Tibial nerve (tissue), 4 donors: Measurements from ENCODE around the gene ABHD8. TPM values are rescaled to one million over a fixed set of nuclear protein-coding genes. Genes with fewer than 3 reads are reported as not detected.

Experiments used
- DNase-seq, 2 donors: peaks; one replicate each; pipeline ENCODE4 v3.0.0-alpha.2; 2019; ENCODE audit warnings: low spot score in 2 of 2
- H3K27ac ChIP-seq, 4 donors: fragments of 200-600 bp; sonication (generic) in 3 of 4; one replicate each; pipeline ENCODE4 v1.5.1; 2017 to 2019; ENCODE audit warnings: mild to moderate bottlenecking in 1 of 4
- H3K27me3 ChIP-seq, 2 donors: fragments of 200-600 bp; sonication (generic) in 1 of 2; one replicate each; pipeline versions ENCODE4 v1.5.1 to v1.6.0; 2017 to 2019
- H3K36me3 ChIP-seq, 3 donors: fragments of 200-600 bp; sonication (generic); one replicate each; pipeline ENCODE4 v1.5.1; 2018 to 2019
- H3K4me1 ChIP-seq, 4 donors: fragments of 200-600 bp; sonication (generic) in 3 of 4; one replicate each; pipeline ENCODE4 v1.5.1; 2017 to 2019
- H3K4me3 ChIP-seq, 4 donors: fragments of 200-600 bp; sonication (generic) in 3 of 4; one replicate each; pipeline ENCODE4 v1.5.1; 2017 to 2019; ENCODE audit warnings: mild to moderate bottlenecking in 1 of 4, moderate library complexity in 1 of 4
- H3K9me3 ChIP-seq, 4 donors: fragments of 200-600 bp; sonication (generic) in 3 of 4; one replicate each; pipeline ENCODE4 v1.5.1; 2017 to 2019
- CTCF ChIP-seq, 5 experiments: fragments of 200-600 bp in 3 of 5; fragments of 450-650 bp in 2 of 5; sonication (generic) in 3 of 5; IDR thresholded peaks; one replicate each; pipeline ENCODE4 v1.5.1; 2016 to 2019; ENCODE audit warnings: antibody characterized with exemption in 5 of 5, mild to moderate bottlenecking in 3 of 5, moderate library complexity in 2 of 5
- EP300 ChIP-seq, 2 donors: sonication (generic); formaldehyde crosslinking; IDR thresholded peaks; one replicate each; pipeline ENCODE4 v1.6.1; 2017; ENCODE audit warnings: antibody characterized with exemption in 2 of 2, mild to moderate bottlenecking in 1 of 2
- POLR2A ChIP-seq, 2 donors: fragments of 450-650 bp; IDR thresholded peaks; one replicate each; pipeline ENCODE4 v1.6.1; 2017; ENCODE audit warnings: antibody characterized with exemption in 2 of 2, mild to moderate bottlenecking in 2 of 2, moderate library complexity in 2 of 2
- WGBS, 2 donors: methylation state at CpG; one replicate each; pipeline ENCODE4 v1.1.5; 2018; 5-methylcytosine and 5-hydroxymethylcytosine counted together
- total RNA-seq, 4 donors: library from RNA; depleted of rRNA; stranded (reverse); fragments of >200 nt; gene quantifications; one replicate each; pipeline ENCODE4 v1.1.0, GENCODE V29; 2016

ABHD8 gene
- total RNA-seq, 4 donors from 2014 or later = 15.7 to 22.9 (median 19.9) TPM

- Histone ChIP-seq H3K27ac (no peak overlapping the region), H3K9me3 (no peaks in the 10 kb centered on the region), H3K4me1 (peaks cover 0 to 70% (median 24%) of the 10 kb centered on the region in 4 donors), H3K27me3 (no peaks in the 10 kb centered on the region), H3K4me3 (no peak overlapping the region), H3K36me3 (peaks cover 0 to 66% (median 0%) of the 10 kb centered on the region in 3 donors)
- WGBS, 2 donors = 90 to 92% methylated on average over 24 to 26 of the region's 27 CpGs
- DNase-seq = no peak
- no peak for TF ChIP-seq EP300 (IDR thresholded peaks at IDR 0.05)
- no peak for TF ChIP-seq POLR2A (IDR thresholded peaks at IDR 0.05)
- TF ChIP-seq CTCF (IDR thresholded peaks at IDR 0.05) = no peak
Measured at GRCh38 chr19:17327068-17327653, 23.9 kb upstream of the ABHD8 start.

GRCh38 chr19:17326595-17326966, 23.4 kb upstream of the ABHD8 start:
- H3K4me3 ChIP-seq = no peak overlapping the region
- TF ChIP-seq POLR2A (IDR thresholded peaks at IDR 0.05) (no peak), EP300 (IDR thresholded peaks at IDR 0.05) (no peak)
- no peak for DNase-seq
- peaks cover 0 to 70% (median 25%) of the 10 kb centered on the region in 4 donors for H3K4me1 ChIP-seq
- peak overlapping the region in 1 of 4 donors; percentile 23 for H3K27ac ChIP-seq
- 79 to 80% methylated on average over 11 of the region's 11 CpGs for WGBS, 2 donors
- H3K27me3 ChIP-seq = no peaks in the 10 kb centered on the region
- no peaks in the 10 kb centered on the region for H3K9me3 ChIP-seq
- H3K36me3 ChIP-seq = peaks cover 0 to 72% (median 0%) of the 10 kb centered on the region in 3 donors

- TF ChIP-seq POLR2A (IDR thresholded peaks at IDR 0.05) = no peak
- peak in 1 of 2 donors; percentile 29 for TF ChIP-seq EP300 (IDR thresholded peaks at IDR 0.05)
- Histone ChIP-seq H3K36me3 (peaks cover 0 to 74% (median 0%) of the 10 kb centered on the region in 3 donors), H3K4me3 (no peak overlapping the region), H3K27ac (peak overlapping the region in 2 of 4 donors; percentile 18 to 23), H3K27me3 (no peaks in the 10 kb centered on the region), H3K9me3 (no peaks in the 10 kb centered on the region), H3K4me1 (peaks cover 0 to 70% (median 25%) of the 10 kb centered on the region in 4 donors)
- peak; percentile 69 to 71 for DNase-seq
- WGBS, 2 donors = 54 to 62% methylated on average over 17 of the region's 17 CpGs
Measured at GRCh38 chr19:17325881-17326594, 22.8 kb upstream of the ABHD8 start.

GRCh38 chr19:17325133-17325532, 21.9 kb upstream of the ABHD8 start:
- Histone ChIP-seq H3K36me3 (peaks cover 0 to 74% (median 8%) of the 10 kb centered on the region in 3 donors), H3K27me3 (no peaks in the 10 kb centered on the region), H3K4me1 (peaks cover 0 to 70% (median 25%) of the 10 kb centered on the region in 4 donors), H3K4me3 (no peak overlapping the region), H3K27ac (peak overlapping the region in 1 of 4 donors; percentile 72), H3K9me3 (no peaks in the 10 kb centered on the region)
- WGBS, 2 donors = 91 to 96% methylated on average over 18 to 20 of the region's 20 CpGs
- DNase-seq = no peak
- no peak for TF ChIP-seq EP300 (IDR thresholded peaks at IDR 0.05)
- no peak for TF ChIP-seq CTCF (IDR thresholded peaks at IDR 0.05)
- no peak for TF ChIP-seq POLR2A (IDR thresholded peaks at IDR 0.05)

- H3K4me3 ChIP-seq = no peak overlapping the region
- 71 to 80% methylated on average over 13 to 23 of the region's 28 CpGs for WGBS, 2 donors
- peaks cover 0 to 69% (median 24%) of the 10 kb centered on the region in 4 donors for H3K4me1 ChIP-seq
- H3K27me3 ChIP-seq = no peaks in the 10 kb centered on the region
- no peak for TF ChIP-seq POLR2A (IDR thresholded peaks at IDR 0.05)
- no peak for TF ChIP-seq CTCF (IDR thresholded peaks at IDR 0.05)
- no peak for TF ChIP-seq EP300 (IDR thresholded peaks at IDR 0.05)
- H3K27ac ChIP-seq = peak overlapping the region in 3 of 4 donors; percentile 45 to 84 (median 72)
- H3K9me3 ChIP-seq = no peaks in the 10 kb centered on the region
- DNase-seq = no peak
- peaks cover 0 to 74% (median 12%) of the 10 kb centered on the region in 3 donors for H3K36me3 ChIP-seq
Measured at GRCh38 chr19:17324357-17325114, 21.3 kb upstream of the ABHD8 start.
